Ishikawa (cell line): ENCODE data around the gene CD74.

Experiments
- CEBPB ChIP-seq: IDR thresholded peaks from 2 replicates; pipeline ENCODE4 v1.6.1; 2012
- CREB1 ChIP-seq: IDR thresholded peaks from 2 replicates; pipeline ENCODE4 v1.6.1; 2012; ENCODE audit warnings: low read depth
- EGR1 ChIP-seq: IDR thresholded peaks from 2 replicates; pipeline ENCODE4 v1.6.1; 2012
- EP300 ChIP-seq: IDR thresholded peaks from 2 replicates; pipeline ENCODE4 v1.6.1; 2012; ENCODE audit warnings: borderline replicate concordance
- FOXM1 ChIP-seq: IDR thresholded peaks from 2 replicates; pipeline ENCODE4 v1.6.1; 2012; ENCODE audit warnings: low read depth, borderline replicate concordance
- MAX ChIP-seq: IDR thresholded peaks from 2 replicates; pipeline ENCODE4 v1.6.1; 2012
- NFIC ChIP-seq: IDR thresholded peaks from 2 replicates; pipeline ENCODE4 v1.6.1; 2012
- RAD21 ChIP-seq: IDR thresholded peaks from 2 replicates; pipeline ENCODE4 v1.6.1; 2012; ENCODE audit warnings: low read depth
- REST ChIP-seq: IDR thresholded peaks from 2 replicates; pipeline ENCODE4 v1.6.1; 2012; ENCODE audit warnings: low read depth, mild to moderate bottlenecking
- TAF1 ChIP-seq: IDR thresholded peaks from 2 replicates; pipeline ENCODE4 v1.6.1; 2012; ENCODE audit warnings: low read depth, mild to moderate bottlenecking
- TCF12 ChIP-seq: IDR thresholded peaks from 2 replicates; pipeline ENCODE4 v1.6.1; 2012; ENCODE audit warnings: low read depth
- TEAD4 ChIP-seq: IDR thresholded peaks from 2 replicates; pipeline ENCODE4 v1.6.1; 2012
- USF1 ChIP-seq: IDR thresholded peaks from 2 replicates; pipeline ENCODE4 v1.6.1; 2012
- YY1 ChIP-seq: IDR thresholded peaks from 2 replicates; pipeline ENCODE4 v1.6.1; 2012; ENCODE audit warnings: low read depth
- ZBTB7A ChIP-seq: IDR thresholded peaks from 2 replicates; pipeline ENCODE4 v1.6.1; 2012; ENCODE audit warnings: low read depth

Gene CD74

GRCh38 chr5:150374651-150375050 lies 38.1 kb downstream of the CD74 start:
- TF ChIP-seq TEAD4 (no peak), ZBTB7A (no peak), MAX (no peak), TAF1 (no peak), EP300 (no peak), CREB1 (no peak)

GRCh38 chr5:150372639-150373038 lies 40.1 kb downstream of the CD74 start:
- TF ChIP-seq TEAD4 = no peak
- no peak for TF ChIP-seq EP300
- no peak for TF ChIP-seq CREB1
- TF ChIP-seq NFIC = no peak
- no peak for TF ChIP-seq ZBTB7A
- TF ChIP-seq YY1 = no peak
- TF ChIP-seq RAD21 = no peak
- no peak for TF ChIP-seq MAX
- no peak for TF ChIP-seq USF1
- no peak for TF ChIP-seq TCF12
- no peak for TF ChIP-seq EGR1
- TF ChIP-seq TAF1 = no peak
- TF ChIP-seq CEBPB = no peak
- no peak for TF ChIP-seq FOXM1
- no peak for TF ChIP-seq REST

GRCh38 chr5:150368526-150368925 lies 44.2 kb downstream of the CD74 start:
- TF ChIP-seq TAF1 (no peak), TCF12 (no peak), ZBTB7A (no peak), RAD21 (no peak), FOXM1 (no peak), CREB1 (no peak), MAX (no peak), TEAD4 (no peak), YY1 (no peak), EP300 (no peak), USF1 (no peak), EGR1 (no peak), CEBPB (no peak), NFIC (no peak), REST (no peak)

GRCh38 chr5:150364004-150364403 lies 48.7 kb downstream of the CD74 start:
- TF ChIP-seq REST (peak; percentile 52; the same call in 1 of the 2 replicates), ZBTB7A (no peak), MAX (no peak)

- TF ChIP-seq ZBTB7A (no peak), TEAD4 (no peak), USF1 (no peak), REST (no peak), EP300 (no peak), TAF1 (no peak), NFIC (no peak), YY1 (no peak), CEBPB (no peak), FOXM1 (no peak), CREB1 (no peak), RAD21 (no peak), TCF12 (no peak)
These were observed 49.5 kb downstream of the CD74 start for GRCh38 chr5:150363185-150363584.
